Ovary (tissue), 3 donors: Measurements from ENCODE around the gene NMT1.

Source experiments
- EP300 ChIP-seq: sonication (generic); formaldehyde crosslinking; IDR thresholded peaks from one replicate; pipeline ENCODE4 v1.6.1; 2017; ENCODE audit warnings: antibody characterized with exemption
- POLR2A ChIP-seq: fragments of 450-650 bp; IDR thresholded peaks from one replicate; pipeline ENCODE4 v1.6.1; 2017; ENCODE audit warnings: antibody characterized with exemption, mild to moderate bottlenecking, moderate library complexity
- TF ChIP-seq, protein P1 (sequence below), 3 donors: fragments of 450-650 bp in 2 of 3; fragments of 200-600 bp in 1 of 3; IDR thresholded peaks; one replicate each; pipeline versions ENCODE4 v1.5.1 to v1.8.0; 2016 to 2022; ENCODE audit warnings: antibody characterized with exemption in 3 of 3, mild to moderate bottlenecking in 1 of 3
- donor health status: DM: no; HTN: no; CAD: no.

DNA sequence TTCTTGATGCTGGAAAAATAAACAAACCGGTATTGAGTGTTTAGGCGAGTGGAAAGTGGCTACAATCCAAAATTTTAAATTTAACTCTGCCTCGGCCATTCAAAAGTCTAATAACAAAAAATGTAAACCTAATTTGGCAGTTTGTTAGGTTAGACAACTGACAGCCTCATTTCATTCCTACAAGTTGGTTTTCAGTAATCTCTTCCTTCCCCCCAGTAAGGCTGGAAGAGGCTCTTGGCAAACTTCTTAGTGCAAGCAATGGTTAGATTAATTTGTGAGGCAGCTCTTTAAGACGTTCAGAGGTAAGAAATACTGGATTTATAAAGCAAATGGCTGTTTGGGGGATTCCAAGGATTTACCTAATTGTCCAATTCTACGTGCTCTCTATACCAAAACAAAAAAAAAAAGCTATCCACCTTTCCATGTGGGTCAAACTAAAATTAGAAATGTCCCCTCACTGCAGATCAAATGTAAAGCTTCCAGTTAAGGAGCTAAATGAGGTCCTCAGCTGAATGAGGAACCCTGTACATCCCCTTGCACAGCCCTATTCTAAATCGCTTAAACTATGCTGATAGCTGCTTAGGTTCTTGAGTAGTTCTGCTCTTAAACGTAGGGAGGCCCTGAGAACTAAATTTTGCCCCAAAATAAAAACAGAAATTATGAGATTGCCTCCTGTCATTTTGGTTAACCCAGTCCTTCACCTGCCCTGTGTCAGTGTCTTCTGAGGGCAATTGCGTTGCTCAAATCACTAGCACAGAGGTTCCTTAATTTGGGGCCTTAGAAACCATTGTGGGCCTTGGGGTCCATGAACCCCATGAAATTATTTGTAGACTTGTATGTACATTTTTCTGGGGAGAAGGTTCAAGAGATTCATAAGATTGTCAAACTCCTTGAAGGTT is 90.0 kb downstream of the NMT1 start:
- TF ChIP-seq, protein P1, sequence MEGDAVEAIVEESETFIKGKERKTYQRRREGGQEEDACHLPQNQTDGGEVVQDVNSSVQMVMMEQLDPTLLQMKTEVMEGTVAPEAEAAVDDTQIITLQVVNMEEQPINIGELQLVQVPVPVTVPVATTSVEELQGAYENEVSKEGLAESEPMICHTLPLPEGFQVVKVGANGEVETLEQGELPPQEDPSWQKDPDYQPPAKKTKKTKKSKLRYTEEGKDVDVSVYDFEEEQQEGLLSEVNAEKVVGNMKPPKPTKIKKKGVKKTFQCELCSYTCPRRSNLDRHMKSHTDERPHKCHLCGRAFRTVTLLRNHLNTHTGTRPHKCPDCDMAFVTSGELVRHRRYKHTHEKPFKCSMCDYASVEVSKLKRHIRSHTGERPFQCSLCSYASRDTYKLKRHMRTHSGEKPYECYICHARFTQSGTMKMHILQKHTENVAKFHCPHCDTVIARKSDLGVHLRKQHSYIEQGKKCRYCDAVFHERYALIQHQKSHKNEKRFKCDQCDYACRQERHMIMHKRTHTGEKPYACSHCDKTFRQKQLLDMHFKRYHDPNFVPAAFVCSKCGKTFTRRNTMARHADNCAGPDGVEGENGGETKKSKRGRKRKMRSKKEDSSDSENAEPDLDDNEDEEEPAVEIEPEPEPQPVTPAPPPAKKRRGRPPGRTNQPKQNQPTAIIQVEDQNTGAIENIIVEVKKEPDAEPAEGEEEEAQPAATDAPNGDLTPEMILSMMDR (IDR thresholded peaks at IDR 0.05), result no peak
- TF ChIP-seq EP300, result no peak
- no peak for TF ChIP-seq POLR2A
